ENCODE measurements around the gene USP35. TPM values are rescaled to one million over a fixed set of nuclear protein-coding genes. Genes with fewer than 3 reads are reported as not detected.

The USP35 gene
- total RNA-seq, 1 experiment from 2014 or later = 6.0 TPM

DNA sequence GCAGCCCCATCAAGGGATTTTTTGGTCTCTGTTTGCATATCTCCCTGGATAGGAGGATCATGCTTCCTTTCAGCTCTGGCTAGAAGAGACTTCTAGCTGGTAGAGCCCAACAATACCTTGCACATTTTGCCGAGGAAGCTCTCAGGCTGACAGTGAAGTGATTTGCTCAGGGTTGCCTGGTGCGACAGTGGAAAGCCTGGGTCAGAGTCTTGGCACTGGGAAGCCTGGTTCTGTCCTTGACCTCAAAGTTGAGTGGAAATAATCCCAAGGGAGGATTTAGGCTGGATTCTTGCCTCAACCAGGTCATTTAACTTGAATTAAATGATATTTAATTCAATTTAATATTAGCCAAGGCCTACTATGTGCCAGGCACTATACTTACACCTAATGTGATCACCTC lies 24.9 kb upstream of the USP35 start:
- H4K20me1 ChIP-seq (ENCODE audit: insufficient read depth) = no peaks in the 10 kb centered on the region
- no peak overlapping the region for H3K4me3 ChIP-seq (replicated peaks in 1 of 2; ENCODE audit: low read depth in 1 of 2, low read length in 2 of 2)
- CTCF ChIA-PET = no interaction called here
- H3K36me3 ChIP-seq (ENCODE audit: control insufficient read depth in 1 of 2, insufficient read depth in 2 of 2, low read length in 2 of 2) = no peaks in the 10 kb centered on the region
- DNase-seq (ENCODE audit: low read depth, low spot score) = no peak
- POLR2A ChIA-PET = no interaction called here
- H3K9ac ChIP-seq (ENCODE audit: low read length) = no peak overlapping the region
- BruUV-seq (replicated peaks) = no TSS peak
- H3K4me2 ChIP-seq (ENCODE audit: low read length) = no peak overlapping the region
- no peaks in the 10 kb centered on the region for H3K27me3 ChIP-seq (ENCODE audit: insufficient read depth, low read length)
- no peak overlapping the region for H3K27ac ChIP-seq (ENCODE audit: low read depth, low read length)
- no peak overlapping the region for H2AFZ ChIP-seq (ENCODE audit: low read depth, low read length, poor library complexity, severe bottlenecking)
- H3K9me2 ChIP-seq (ENCODE audit: insufficient read depth) = no peaks in the 10 kb centered on the region
- ATAC-seq = no peak
- no peaks in the 10 kb centered on the region for H3K9me3 ChIP-seq (ENCODE audit: control insufficient read depth in 1 of 2, insufficient read depth in 1 of 2, low read depth in 1 of 2, low read length in 2 of 2)
- RAD21 ChIA-PET (ENCODE audit: low non-redundant PET in 1 of 2, low total read pairs in 2 of 2, uncharacterized antibody in 2 of 2, unreplicated experiment in 2 of 2) = no interaction called here
- H3K4me1 ChIP-seq (ENCODE audit: control insufficient read depth in 1 of 2, insufficient read depth in 2 of 2, low read length in 2 of 2) = no peaks in the 10 kb centered on the region
- TF ChIP-seq, protein P1, sequence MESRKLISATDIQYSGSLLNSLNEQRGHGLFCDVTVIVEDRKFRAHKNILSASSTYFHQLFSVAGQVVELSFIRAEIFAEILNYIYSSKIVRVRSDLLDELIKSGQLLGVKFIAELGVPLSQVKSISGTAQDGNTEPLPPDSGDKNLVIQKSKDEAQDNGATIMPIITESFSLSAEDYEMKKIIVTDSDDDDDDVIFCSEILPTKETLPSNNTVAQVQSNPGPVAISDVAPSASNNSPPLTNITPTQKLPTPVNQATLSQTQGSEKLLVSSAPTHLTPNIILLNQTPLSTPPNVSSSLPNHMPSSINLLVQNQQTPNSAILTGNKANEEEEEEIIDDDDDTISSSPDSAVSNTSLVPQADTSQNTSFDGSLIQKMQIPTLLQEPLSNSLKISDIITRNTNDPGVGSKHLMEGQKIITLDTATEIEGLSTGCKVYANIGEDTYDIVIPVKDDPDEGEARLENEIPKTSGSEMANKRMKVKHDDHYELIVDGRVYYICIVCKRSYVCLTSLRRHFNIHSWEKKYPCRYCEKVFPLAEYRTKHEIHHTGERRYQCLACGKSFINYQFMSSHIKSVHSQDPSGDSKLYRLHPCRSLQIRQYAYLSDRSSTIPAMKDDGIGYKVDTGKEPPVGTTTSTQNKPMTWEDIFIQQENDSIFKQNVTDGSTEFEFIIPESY (IDR thresholded peaks at IDR 0.05; ENCODE audit: extremely low read depth, insufficient replicate concordance, low read length) = no peak
- TF ChIP-seq ELF1 (IDR thresholded peaks at IDR 0.05; ENCODE audit: borderline replicate concordance, low read depth) (no peak), FOSL1 (IDR thresholded peaks at IDR 0.05; ENCODE audit: low read depth) (no peak), YY1 (IDR thresholded peaks at IDR 0.05; ENCODE audit: extremely low read depth, insufficient replicate concordance, low read depth, low read length) (no peak), EZH2 (IDR thresholded peaks at IDR 0.05) (no peak), EGR1 (IDR thresholded peaks at IDR 0.05; ENCODE audit: low read depth) (no peak), ZFX (IDR thresholded peaks at IDR 0.05) (no peak), TCF7L2 (IDR thresholded peaks at IDR 0.05; ENCODE audit: borderline replicate concordance, extremely low read depth, insufficient read depth, insufficient read length) (no peak), POLR2A (IDR thresholded peaks at IDR 0.05; ENCODE audit: borderline replicate concordance, extremely low read depth, insufficient read depth, insufficient read length) (no peak), SRF (IDR thresholded peaks at IDR 0.05; ENCODE audit: low read depth) (no peak), SIN3A (IDR thresholded peaks at IDR 0.05; ENCODE audit: low read depth) (no peak), POLR2AphosphoS5 (IDR thresholded peaks at IDR 0.05; ENCODE audit: low read depth, low read length) (no peak), ZNF274 (IDR thresholded peaks at IDR 0.05; ENCODE audit: low read depth, low read length) (no peak), CBX3 (IDR thresholded peaks at IDR 0.05; ENCODE audit: low read depth) (no peak)
- TF ChIP-seq, protein P2, sequence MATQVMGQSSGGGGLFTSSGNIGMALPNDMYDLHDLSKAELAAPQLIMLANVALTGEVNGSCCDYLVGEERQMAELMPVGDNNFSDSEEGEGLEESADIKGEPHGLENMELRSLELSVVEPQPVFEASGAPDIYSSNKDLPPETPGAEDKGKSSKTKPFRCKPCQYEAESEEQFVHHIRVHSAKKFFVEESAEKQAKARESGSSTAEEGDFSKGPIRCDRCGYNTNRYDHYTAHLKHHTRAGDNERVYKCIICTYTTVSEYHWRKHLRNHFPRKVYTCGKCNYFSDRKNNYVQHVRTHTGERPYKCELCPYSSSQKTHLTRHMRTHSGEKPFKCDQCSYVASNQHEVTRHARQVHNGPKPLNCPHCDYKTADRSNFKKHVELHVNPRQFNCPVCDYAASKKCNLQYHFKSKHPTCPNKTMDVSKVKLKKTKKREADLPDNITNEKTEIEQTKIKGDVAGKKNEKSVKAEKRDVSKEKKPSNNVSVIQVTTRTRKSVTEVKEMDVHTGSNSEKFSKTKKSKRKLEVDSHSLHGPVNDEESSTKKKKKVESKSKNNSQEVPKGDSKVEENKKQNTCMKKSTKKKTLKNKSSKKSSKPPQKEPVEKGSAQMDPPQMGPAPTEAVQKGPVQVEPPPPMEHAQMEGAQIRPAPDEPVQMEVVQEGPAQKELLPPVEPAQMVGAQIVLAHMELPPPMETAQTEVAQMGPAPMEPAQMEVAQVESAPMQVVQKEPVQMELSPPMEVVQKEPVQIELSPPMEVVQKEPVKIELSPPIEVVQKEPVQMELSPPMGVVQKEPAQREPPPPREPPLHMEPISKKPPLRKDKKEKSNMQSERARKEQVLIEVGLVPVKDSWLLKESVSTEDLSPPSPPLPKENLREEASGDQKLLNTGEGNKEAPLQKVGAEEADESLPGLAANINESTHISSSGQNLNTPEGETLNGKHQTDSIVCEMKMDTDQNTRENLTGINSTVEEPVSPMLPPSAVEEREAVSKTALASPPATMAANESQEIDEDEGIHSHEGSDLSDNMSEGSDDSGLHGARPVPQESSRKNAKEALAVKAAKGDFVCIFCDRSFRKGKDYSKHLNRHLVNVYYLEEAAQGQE (IDR thresholded peaks at IDR 0.05; ENCODE audit: low read depth) = no peak
- TF ChIP-seq, protein P3, sequence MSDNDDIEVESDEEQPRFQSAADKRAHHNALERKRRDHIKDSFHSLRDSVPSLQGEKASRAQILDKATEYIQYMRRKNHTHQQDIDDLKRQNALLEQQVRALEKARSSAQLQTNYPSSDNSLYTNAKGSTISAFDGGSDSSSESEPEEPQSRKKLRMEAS (IDR thresholded peaks at IDR 0.05) = no peak
- H3K79me2 ChIP-seq (ENCODE audit: insufficient read depth, low read length) = no peaks in the 10 kb centered on the region
- intact Hi-C loops (cut with micrococcal nuclease) = no loop called here
